K562 (cell line): ENCODE data around the gene DNAJC6. TPM values are rescaled to one million over a fixed set of nuclear protein-coding genes. Genes with fewer than 3 reads are reported as not detected.

Source experiments
- ASH1L ChIP-seq: fragments of 450-650 bp; IDR thresholded peaks from 2 replicates; pipeline ENCODE4 v1.6.1; 2018; ENCODE audit warnings: borderline replicate concordance, mild to moderate bottlenecking, low read depth; ENCODE audit not compliant: partially characterized antibody
- BRF2 ChIP-seq: IDR thresholded peaks from 3 replicates; pipeline ENCODE4 v1.6.1; 2011; ENCODE audit warnings: borderline replicate concordance, mild to moderate bottlenecking; ENCODE audit not compliant: insufficient read length, insufficient read depth
- CCNT2 ChIP-seq: IDR thresholded peaks from 2 replicates; pipeline ENCODE4 v1.6.1; 2011; ENCODE audit warnings: borderline replicate concordance, low read depth, mild to moderate bottlenecking, moderate library complexity, mixed read lengths, low read length; ENCODE audit not compliant: insufficient read length; ENCODE audit errors: extremely low read depth
- MAFG ChIP-seq: fragments of 450-650 bp; conservative IDR thresholded peaks from 2 replicates; pipeline ENCODE4 v1.6.1; 2016; ENCODE audit warnings: missing genetic modification characterization, missing compliant biosample characterization
- NONO ChIP-seq, 2 experiments: fragments of 200-400 bp in 1 of 2; fragments of 450-650 bp in 1 of 2; formaldehyde crosslinking in 1 of 2; IDR thresholded peaks; 2 replicates each; pipeline ENCODE4 v1.6.1; 2017; ENCODE audit warnings: low read depth in 2 of 2, mild to moderate bottlenecking in 2 of 2, moderate library complexity in 2 of 2, low read length in 1 of 2
- PCBP1 ChIP-seq: fragments of 200-400 bp; formaldehyde crosslinking; IDR thresholded peaks from 2 replicates; pipeline ENCODE4 v1.6.1; 2018; ENCODE audit warnings: mild to moderate bottlenecking, low read depth, low read length; ENCODE audit not compliant: poor library complexity, severe bottlenecking
- SPI1 ChIP-seq: IDR thresholded peaks from 2 replicates; pipeline ENCODE4 v1.6.1; 2011; ENCODE audit warnings: low read depth, low read length, control low read depth, borderline replicate concordance
- TAF15 ChIP-seq: fragments of 200-400 bp; formaldehyde crosslinking; IDR thresholded peaks from 2 replicates; pipeline ENCODE4 v1.6.1; 2017; ENCODE audit warnings: mild to moderate bottlenecking, low read depth, low read length, moderate library complexity
- TCFL5 ChIP-seq: fragments of 250-450 bp; sonication (Bioruptor Pico); conservative IDR thresholded peaks from 2 replicates; pipeline ENCODE4 v1.6.1; 2021; ENCODE audit warnings: mild to moderate bottlenecking, moderate library complexity, matching md5 sums
- TRIM24 ChIP-seq, 2 experiments: fragments of 450-650 bp; IDR thresholded peaks; 2 replicates each; pipeline ENCODE4 v1.6.1; 2016
- YBX1 ChIP-seq: fragments of 450-650 bp; IDR thresholded peaks from 2 replicates; pipeline ENCODE4 v1.7.1; 2016; ENCODE audit warnings: mild to moderate bottlenecking
- ZNF134 ChIP-seq: fragments of 250-450 bp; sonication (Bioruptor Pico); conservative IDR thresholded peaks from 2 replicates; pipeline ENCODE4 v1.4.0; 2020
- ZNF780A ChIP-seq: fragments of 250-450 bp; sonication (Bioruptor Pico); IDR thresholded peaks from 2 replicates; pipeline ENCODE4 v1.5.0; 2021; ENCODE audit warnings: mild to moderate bottlenecking
- polyA plus RNA-seq, 8 experiments: library from polyadenylated mRNA; depleted of rRNA in 4 of 8; stranded (reverse) in 5 of 8; unstranded in 3 of 8; fragments of >200 nt; fragmentation: Nextera tagmentation in 2 of 8; fragmentation: Illumina TruSeq in 1 of 8; extraction: Ambion mirVana in 2 of 8; extraction: Trizol in 1 of 8; gene quantifications; 2 replicates each; pipeline versions ENCODE4 v1.2.1 to v1.2.3, GENCODE V29; 2011 to 2014; ENCODE audit warnings: inconsistent platforms in 1 of 8, missing spikeins in 1 of 8
- total RNA-seq, 7 experiments: library from RNA; depleted of rRNA in 6 of 7; stranded (reverse); fragments of >200 nt in 6 of 7; fragmentation: Illumina TruSeq in 2 of 7; extraction: Trizol in 2 of 7; gene quantifications; 2 replicates each; pipeline versions ENCODE4 v1.2.1 to v1.2.3, GENCODE V29; 2011 to 2021; ENCODE audit warnings: low replicate concordance in 1 of 7
- TF ChIP-seq, protein P1 (sequence below): fragments of 250-450 bp; sonication (Bioruptor Pico); IDR thresholded peaks from 2 replicates; pipeline ENCODE4 v1.4.0; 2020
- TF ChIP-seq, protein P2 (sequence below): fragments of 250-450 bp; sonication (Bioruptor Pico); IDR thresholded peaks from 2 replicates; pipeline ENCODE4 v1.8.0; 2021; ENCODE audit warnings: moderate library complexity, mild to moderate bottlenecking, inconsistent platforms

DNAJC6 gene
- total and polyA plus RNA-seq, 9 of the 15 experiments (the other 6 are each of a cell fraction or from before 2014, with no cell fraction given): 6.7 to 78.7 (median 28.0) TPM

- TF ChIP-seq PCBP1 (no peak), ZNF134 (no peak), MAFG (tag) (no peak), NONO (IDR thresholded peaks at IDR 0.05; ENCODE audit: low read depth in 2 of 2, low read length in 1 of 2) (no peak), ASH1L (no peak), CCNT2 (no peak), SPI1 (peak; percentile 66; the same call in 1 of the 2 replicates), TAF15 (no peak), TCFL5 (CRISPR knock-in tag) (no peak), TRIM24 (IDR thresholded peaks at IDR 0.05) (no peak), YBX1 (no peak), BRF2 (no peak), ZNF780A (CRISPR knock-in tag) (no peak)
- TF ChIP-seq, protein P1, sequence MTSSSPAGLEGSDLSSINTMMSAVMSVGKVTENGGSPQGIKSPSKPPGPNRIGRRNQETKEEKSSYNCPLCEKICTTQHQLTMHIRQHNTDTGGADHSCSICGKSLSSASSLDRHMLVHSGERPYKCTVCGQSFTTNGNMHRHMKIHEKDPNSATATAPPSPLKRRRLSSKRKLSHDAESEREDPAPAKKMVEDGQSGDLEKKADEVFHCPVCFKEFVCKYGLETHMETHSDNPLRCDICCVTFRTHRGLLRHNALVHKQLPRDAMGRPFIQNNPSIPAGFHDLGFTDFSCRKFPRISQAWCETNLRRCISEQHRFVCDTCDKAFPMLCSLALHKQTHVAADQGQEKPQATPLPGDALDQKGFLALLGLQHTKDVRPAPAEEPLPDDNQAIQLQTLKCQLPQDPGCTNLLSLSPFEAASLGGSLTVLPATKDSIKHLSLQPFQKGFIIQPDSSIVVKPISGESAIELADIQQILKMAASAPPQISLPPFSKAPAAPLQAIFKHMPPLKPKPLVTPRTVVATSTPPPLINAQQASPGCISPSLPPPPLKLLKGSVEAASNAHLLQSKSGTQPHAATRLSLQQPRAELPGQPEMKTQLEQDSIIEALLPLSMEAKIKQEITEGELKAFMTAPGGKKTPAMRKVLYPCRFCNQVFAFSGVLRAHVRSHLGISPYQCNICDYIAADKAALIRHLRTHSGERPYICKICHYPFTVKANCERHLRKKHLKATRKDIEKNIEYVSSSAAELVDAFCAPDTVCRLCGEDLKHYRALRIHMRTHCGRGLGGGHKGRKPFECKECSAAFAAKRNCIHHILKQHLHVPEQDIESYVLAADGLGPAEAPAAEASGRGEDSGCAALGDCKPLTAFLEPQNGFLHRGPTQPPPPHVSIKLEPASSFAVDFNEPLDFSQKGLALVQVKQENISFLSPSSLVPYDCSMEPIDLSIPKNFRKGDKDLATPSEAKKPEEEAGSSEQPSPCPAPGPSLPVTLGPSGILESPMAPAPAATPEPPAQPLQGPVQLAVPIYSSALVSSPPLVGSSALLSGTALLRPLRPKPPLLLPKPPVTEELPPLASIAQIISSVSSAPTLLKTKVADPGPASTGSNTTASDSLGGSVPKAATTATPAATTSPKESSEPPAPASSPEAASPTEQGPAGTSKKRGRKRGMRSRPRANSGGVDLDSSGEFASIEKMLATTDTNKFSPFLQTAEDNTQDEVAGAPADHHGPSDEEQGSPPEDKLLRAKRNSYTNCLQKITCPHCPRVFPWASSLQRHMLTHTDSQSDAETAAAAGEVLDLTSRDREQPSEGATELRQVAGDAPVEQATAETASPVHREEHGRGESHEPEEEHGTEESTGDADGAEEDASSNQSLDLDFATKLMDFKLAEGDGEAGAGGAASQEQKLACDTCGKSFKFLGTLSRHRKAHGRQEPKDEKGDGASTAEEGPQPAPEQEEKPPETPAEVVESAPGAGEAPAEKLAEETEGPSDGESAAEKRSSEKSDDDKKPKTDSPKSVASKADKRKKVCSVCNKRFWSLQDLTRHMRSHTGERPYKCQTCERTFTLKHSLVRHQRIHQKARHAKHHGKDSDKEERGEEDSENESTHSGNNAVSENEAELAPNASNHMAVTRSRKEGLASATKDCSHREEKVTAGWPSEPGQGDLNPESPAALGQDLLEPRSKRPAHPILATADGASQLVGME (CRISPR knock-in tag): no peak
- TF ChIP-seq, protein P2, sequence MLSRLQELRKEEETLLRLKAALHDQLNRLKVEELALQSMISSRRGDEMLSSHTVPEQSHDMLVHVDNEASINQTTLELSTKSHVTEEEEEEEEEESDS: no peak
Observed at GRCh38 chr1:65421351-65422025, 112.1 kb downstream of the DNAJC6 start (continued).
